ENCODE results near the gene NELFCD.

Gene NELFCD

GRCh38 chr20:58990651-58991445 lies 9.8 kb downstream of the NELFCD start:
- peaks cover 63% of the 10 kb centered on the region for H3K36me3 Mint-ChIP-seq (ENCODE audit: insufficient read depth)

GRCh38 chr20:58991715-58992114 lies 10.7 kb downstream of the NELFCD start:
- no peak for ATAC-seq (replicated peaks; ENCODE audit: extremely low read depth, poor library complexity, severe bottlenecking)
- Mint-ChIP-seq H3K4me3 (no peak overlapping the region), H3K27me3 (no peaks in the 10 kb centered on the region), H3K9me3 (no peaks in the 10 kb centered on the region), H3K27ac (ENCODE audit: low read depth) (no peak overlapping the region), H3K36me3 (ENCODE audit: insufficient read depth) (peaks cover 62% of the 10 kb centered on the region), H3K4me1 (peaks cover 16% of the 10 kb centered on the region)
- DNase-seq (ENCODE audit: low spot score in 2 of 2): no peak

More at GRCh38 chr20:58990651-58991445, 9.8 kb downstream of the NELFCD start:
- Mint-ChIP-seq H3K4me3 (no peak overlapping the region), H3K4me1 (peaks cover 18% of the 10 kb centered on the region), H3K9me3 (no peaks in the 10 kb centered on the region), H3K27me3 (no peaks in the 10 kb centered on the region), H3K27ac (ENCODE audit: low read depth) (no peak overlapping the region)
- DNase-seq (ENCODE audit: low spot score in 2 of 2) (no peak), ATAC-seq (replicated peaks; ENCODE audit: extremely low read depth, poor library complexity, severe bottlenecking) (no peak)

- H3K36me3 Mint-ChIP-seq (ENCODE audit: insufficient read depth): peaks cover 66% of the 10 kb centered on the region
- no peak overlapping the region for H3K4me3 Mint-ChIP-seq
- DNase-seq (ENCODE audit: low spot score in 2 of 2): no peak
- H3K9me3 Mint-ChIP-seq: no peaks in the 10 kb centered on the region
- H3K27me3 Mint-ChIP-seq: no peaks in the 10 kb centered on the region
- H3K27ac Mint-ChIP-seq (ENCODE audit: low read depth): no peak overlapping the region
- ATAC-seq (replicated peaks; ENCODE audit: extremely low read depth, poor library complexity, severe bottlenecking): no peak
- H3K4me1 Mint-ChIP-seq: peaks cover 7% of the 10 kb centered on the region
Observed at GRCh38 chr20:58992911-58993310, 11.9 kb downstream of the NELFCD start.

GRCh38 chr20:58993332-58994248 lies 12.5 kb downstream of the NELFCD start:
- Mint-ChIP-seq H3K9me3 (no peaks in the 10 kb centered on the region), H3K27ac (ENCODE audit: low read depth) (no peak overlapping the region), H3K36me3 (ENCODE audit: insufficient read depth) (peaks cover 64% of the 10 kb centered on the region), H3K4me3 (no peak overlapping the region), H3K27me3 (no peaks in the 10 kb centered on the region), H3K4me1 (peaks cover 5% of the 10 kb centered on the region)
- DNase-seq (ENCODE audit: low spot score in 2 of 2) (no peak), ATAC-seq (replicated peaks; ENCODE audit: extremely low read depth, poor library complexity, severe bottlenecking) (no peak)

GRCh38 chr20:58994390-58995159 lies 13.5 kb downstream of the NELFCD start:
- ATAC-seq (replicated peaks; ENCODE audit: extremely low read depth, poor library complexity, severe bottlenecking) (no peak), DNase-seq (ENCODE audit: low spot score in 2 of 2) (no peak)
- no peaks in the 10 kb centered on the region for H3K27me3 Mint-ChIP-seq
- H3K4me3 Mint-ChIP-seq: no peak overlapping the region
- H3K9me3 Mint-ChIP-seq: no peaks in the 10 kb centered on the region
- peaks cover 5% of the 10 kb centered on the region for H3K4me1 Mint-ChIP-seq
- H3K27ac Mint-ChIP-seq (ENCODE audit: low read depth): no peak overlapping the region
- H3K36me3 Mint-ChIP-seq (ENCODE audit: insufficient read depth): peaks cover 60% of the 10 kb centered on the region

GRCh38 chr20:58995461-58996225 lies 14.6 kb downstream of the NELFCD start:
- DNase-seq (ENCODE audit: low spot score in 2 of 2) (no peak), ATAC-seq (replicated peaks; ENCODE audit: extremely low read depth, poor library complexity, severe bottlenecking) (no peak)
- H3K27me3 Mint-ChIP-seq: no peaks in the 10 kb centered on the region
- H3K4me3 Mint-ChIP-seq: no peak overlapping the region
- H3K9me3 Mint-ChIP-seq: no peaks in the 10 kb centered on the region
- H3K4me1 Mint-ChIP-seq: peaks cover 5% of the 10 kb centered on the region
- H3K27ac Mint-ChIP-seq (ENCODE audit: low read depth): peak overlapping the region; percentile 76
- peaks cover 54% of the 10 kb centered on the region for H3K36me3 Mint-ChIP-seq (ENCODE audit: insufficient read depth)

- Mint-ChIP-seq H3K4me1 (peaks cover 5% of the 10 kb centered on the region), H3K27me3 (no peaks in the 10 kb centered on the region), H3K27ac (ENCODE audit: low read depth) (peak overlapping the region; percentile 76), H3K4me3 (no peak overlapping the region), H3K9me3 (no peaks in the 10 kb centered on the region), H3K36me3 (ENCODE audit: insufficient read depth) (peaks cover 55% of the 10 kb centered on the region)
- ATAC-seq (replicated peaks; ENCODE audit: extremely low read depth, poor library complexity, severe bottlenecking): no peak
- no peak for DNase-seq (ENCODE audit: low spot score in 2 of 2)
Observed at GRCh38 chr20:58996226-58996611, 15.2 kb downstream of the NELFCD start.

- peaks cover 52% of the 10 kb centered on the region for H3K36me3 Mint-ChIP-seq (ENCODE audit: insufficient read depth)
- H3K27ac Mint-ChIP-seq (ENCODE audit: low read depth): no peak overlapping the region
- DNase-seq (ENCODE audit: low spot score in 2 of 2) (no peak), ATAC-seq (replicated peaks; ENCODE audit: extremely low read depth, poor library complexity, severe bottlenecking) (no peak)
- no peaks in the 10 kb centered on the region for H3K27me3 Mint-ChIP-seq
- no peaks in the 10 kb centered on the region for H3K9me3 Mint-ChIP-seq
- H3K4me3 Mint-ChIP-seq: no peak overlapping the region
- H3K4me1 Mint-ChIP-seq: peaks cover 6% of the 10 kb centered on the region
Observed at GRCh38 chr20:58997141-58997770, 16.2 kb downstream of the NELFCD start.

GRCh38 chr20:58998656-58999055 lies 17.6 kb downstream of the NELFCD start:
- Mint-ChIP-seq H3K4me1 (peaks cover 20% of the 10 kb centered on the region), H3K9me3 (no peaks in the 10 kb centered on the region), H3K4me3 (no peak overlapping the region), H3K27me3 (no peaks in the 10 kb centered on the region), H3K36me3 (ENCODE audit: insufficient read depth) (peaks cover 43% of the 10 kb centered on the region), H3K27ac (ENCODE audit: low read depth) (no peak overlapping the region)
- no peak for ATAC-seq (replicated peaks; ENCODE audit: extremely low read depth, poor library complexity, severe bottlenecking)
- DNase-seq (ENCODE audit: low spot score in 2 of 2): no peak

GRCh38 chr20:59000326-59000725 lies 19.3 kb downstream of the NELFCD start:
- ATAC-seq (replicated peaks; ENCODE audit: extremely low read depth, poor library complexity, severe bottlenecking): no peak
- Mint-ChIP-seq H3K27ac (ENCODE audit: low read depth) (peak overlapping the region; percentile 38), H3K4me3 (no peak overlapping the region), H3K27me3 (no peaks in the 10 kb centered on the region), H3K9me3 (no peaks in the 10 kb centered on the region), H3K4me1 (peaks cover 35% of the 10 kb centered on the region), H3K36me3 (ENCODE audit: insufficient read depth) (peaks cover 38% of the 10 kb centered on the region)
- DNase-seq (ENCODE audit: low spot score in 2 of 2): no peak

GRCh38 chr20:59001068-59001448 lies 20.0 kb downstream of the NELFCD start:
- ATAC-seq (replicated peaks; ENCODE audit: extremely low read depth, poor library complexity, severe bottlenecking): no peak
- no peaks in the 10 kb centered on the region for H3K9me3 Mint-ChIP-seq
- H3K27me3 Mint-ChIP-seq: no peaks in the 10 kb centered on the region
- no peak overlapping the region for H3K4me3 Mint-ChIP-seq
- peaks cover 39% of the 10 kb centered on the region for H3K4me1 Mint-ChIP-seq
- DNase-seq (ENCODE audit: low spot score in 2 of 2): no peak
- peaks cover 32% of the 10 kb centered on the region for H3K36me3 Mint-ChIP-seq (ENCODE audit: insufficient read depth)
- H3K27ac Mint-ChIP-seq (ENCODE audit: low read depth): no peak overlapping the region

Measured in central memory CD8-positive, alpha-beta T cell (primary cell).